Measurements from ENCODE around the gene CPB2.

The CPB2 gene

DNA sequence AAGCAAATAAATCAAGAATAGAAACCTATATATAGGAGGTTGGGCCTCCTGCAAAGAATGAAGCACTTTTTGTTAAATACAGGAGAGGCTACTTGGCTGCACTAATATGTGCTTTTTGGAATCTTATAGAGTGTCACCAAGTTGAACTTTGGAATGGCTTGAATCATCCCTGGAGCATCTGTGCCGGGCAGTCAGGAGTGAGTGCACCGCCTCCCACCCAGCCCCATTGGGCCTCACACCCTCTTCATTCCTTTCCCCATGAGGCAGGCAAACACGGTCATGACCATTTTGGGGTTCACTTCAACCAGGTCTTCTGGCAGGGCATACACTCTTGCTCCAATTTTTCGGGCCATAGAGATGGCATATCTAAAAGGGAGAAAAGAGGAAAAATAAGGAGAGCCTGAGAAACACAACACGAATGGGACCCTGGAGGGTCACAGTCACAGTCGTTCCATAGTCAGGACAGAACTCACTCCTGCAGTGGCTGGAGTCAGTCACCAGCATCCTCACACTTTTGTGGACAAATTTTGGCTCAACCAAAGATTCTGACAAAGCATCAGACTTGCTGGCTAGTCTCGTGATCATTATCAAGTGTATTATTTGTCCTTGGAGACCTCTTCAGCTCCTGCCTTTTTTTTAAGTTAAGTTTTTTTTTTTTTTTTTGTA is 22.7 kb upstream of the CPB2 start:
- no peak for DNase-seq (ENCODE audit: low read depth in 1 of 2, low spot score in 1 of 2)

DNA sequence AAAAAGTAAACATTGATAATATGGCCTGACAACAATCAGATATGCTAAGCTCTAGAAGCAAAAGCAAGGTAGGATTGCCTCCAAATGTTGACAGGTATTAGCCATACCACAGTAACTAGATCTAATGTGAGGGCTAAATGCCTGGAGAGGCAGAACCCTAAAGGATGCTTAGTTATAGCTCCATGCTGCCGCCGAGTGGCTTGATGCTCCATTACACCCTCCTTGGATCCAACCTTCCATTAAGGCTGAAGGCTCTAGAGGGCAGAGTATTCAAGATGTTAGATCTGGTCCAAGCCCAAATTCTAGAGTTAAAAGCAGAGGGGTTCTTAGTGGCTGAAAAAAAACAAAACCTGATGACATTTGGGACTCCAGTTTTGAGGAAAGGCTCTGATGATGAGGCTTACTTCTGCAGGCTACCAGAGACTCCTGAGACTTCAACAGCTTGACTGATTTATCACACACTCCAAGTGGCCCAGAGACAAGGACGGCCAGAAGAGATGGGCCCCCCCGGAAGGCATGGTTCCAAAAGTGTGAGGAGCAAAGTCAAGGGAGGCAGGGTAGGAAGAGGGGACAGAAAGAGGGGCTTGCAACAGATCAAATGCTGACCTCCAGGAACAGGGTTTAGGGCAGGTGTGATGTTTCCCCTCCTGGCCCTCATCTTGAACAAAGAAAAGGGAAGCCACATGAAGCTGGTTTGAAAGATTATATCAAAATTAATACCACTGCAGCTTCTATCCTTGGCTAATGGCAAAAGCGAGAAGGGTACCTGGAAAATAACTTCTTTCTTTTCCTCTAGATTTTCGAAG is 21.9 kb upstream of the CPB2 start:
- peak; percentile 44 to 51 for DNase-seq (ENCODE audit: low read depth in 1 of 2, low spot score in 1 of 2)

DNA sequence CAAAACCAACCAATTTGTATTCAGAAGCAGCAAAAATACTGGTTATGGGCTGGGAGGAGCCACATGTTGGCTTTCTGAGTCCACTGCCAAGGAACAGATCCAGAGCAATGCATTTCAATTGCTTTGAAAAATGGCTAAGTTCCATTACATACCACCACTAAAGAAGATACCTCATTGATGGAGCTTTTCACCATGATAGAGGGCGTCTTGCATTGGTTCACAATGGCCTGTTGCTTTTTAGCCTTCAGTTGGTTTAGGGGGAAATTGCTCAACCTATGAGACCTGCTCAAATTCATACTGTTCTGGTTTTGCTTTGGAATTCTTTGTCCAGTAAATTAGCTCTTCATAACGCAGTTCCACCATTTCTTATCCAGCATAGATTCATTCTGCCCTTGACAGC is 21.2 kb upstream of the CPB2 start:
- DNase-seq (ENCODE audit: low read depth in 1 of 2, low spot score in 1 of 2), result no peak

DNA sequence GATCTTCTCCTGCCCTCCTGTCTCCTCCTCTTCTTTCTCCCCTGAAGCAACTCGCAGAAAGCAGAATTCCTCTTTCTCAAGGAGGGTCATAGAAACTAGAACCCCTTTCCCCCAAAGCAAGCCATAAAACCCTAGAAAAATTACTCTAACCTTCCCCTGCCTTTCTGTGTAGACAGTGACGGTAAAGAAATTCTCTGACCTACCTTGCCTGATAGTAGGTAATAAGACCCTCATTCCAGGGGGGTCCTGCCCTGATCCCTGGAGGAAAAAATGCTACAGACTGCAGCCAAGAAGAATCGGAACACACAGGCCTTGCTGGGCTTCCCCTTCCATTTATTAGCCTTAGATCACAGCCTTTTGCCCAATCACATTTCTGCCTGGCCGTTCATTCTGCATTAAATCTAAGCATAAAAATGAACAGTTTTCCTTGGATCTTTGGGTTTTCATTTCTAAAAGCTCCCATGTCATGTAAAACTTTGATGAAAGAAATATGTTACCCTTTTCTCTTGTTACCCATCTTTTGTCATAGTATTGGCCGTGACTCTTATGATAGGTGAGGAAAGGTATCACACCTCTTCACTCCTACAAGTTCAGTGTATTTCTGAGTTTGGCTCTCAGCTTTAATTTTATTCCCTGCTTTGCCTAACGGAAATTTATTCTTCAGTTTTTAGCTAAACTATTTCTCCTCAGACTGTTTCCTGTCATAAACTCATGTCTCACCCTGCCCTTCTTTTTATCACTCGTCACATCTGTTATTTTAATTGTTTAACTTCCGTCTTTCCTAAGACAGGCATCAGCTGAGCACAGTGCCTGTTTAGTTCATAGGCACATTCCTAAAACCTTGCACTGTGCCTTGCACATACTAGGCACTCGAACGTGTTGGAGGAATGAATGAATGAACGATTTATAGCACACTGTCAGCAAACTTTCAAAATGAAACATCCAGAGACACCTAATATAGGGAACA is 20.4 kb upstream of the CPB2 start:
- DNase-seq (ENCODE audit: low read depth in 1 of 2, low spot score in 1 of 2), result no peak

DNA sequence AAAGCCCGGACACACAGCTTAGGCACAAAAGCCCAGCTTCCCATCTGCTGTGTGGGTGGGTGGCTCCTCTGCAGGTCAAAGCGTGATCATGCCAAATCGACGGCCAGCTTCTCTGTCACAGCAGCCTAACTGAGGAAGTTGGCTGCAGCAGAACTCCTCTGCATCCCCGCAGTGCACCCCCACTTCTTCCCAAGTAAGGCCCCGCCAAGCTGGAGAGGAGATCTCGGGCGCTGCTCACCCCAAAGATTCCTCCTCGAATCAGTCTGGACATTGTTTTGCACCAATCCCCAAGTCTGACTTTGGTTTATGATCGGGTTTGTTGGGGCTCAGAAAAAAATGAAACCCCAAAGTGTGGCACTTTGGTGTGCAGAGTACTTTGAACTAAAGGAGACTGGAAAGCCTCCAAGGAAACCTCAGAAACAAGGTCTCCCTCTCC is 19.7 kb upstream of the CPB2 start:
- no peak for DNase-seq (ENCODE audit: low read depth in 1 of 2, low spot score in 1 of 2)

DNA sequence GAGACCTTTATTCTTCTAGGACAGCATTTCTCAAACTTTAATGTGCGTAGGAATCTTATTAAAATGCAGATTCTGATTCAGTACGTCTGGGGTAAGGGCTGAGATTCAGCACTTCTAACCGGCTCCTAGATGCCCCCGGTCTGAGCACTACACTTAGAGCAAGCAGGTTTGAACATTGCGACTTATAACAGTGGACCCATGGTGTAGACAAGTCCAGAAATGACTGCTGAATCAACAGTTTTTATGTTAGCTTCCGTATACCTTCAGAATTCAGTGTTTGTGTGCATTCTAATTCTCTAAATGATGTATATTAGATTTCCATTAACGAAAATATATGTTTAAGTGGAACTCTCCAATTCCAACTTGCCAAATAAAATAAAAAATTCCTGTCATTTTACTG is 17.5 kb upstream of the CPB2 start:
- DNase-seq (ENCODE audit: low read depth in 1 of 2, low spot score in 1 of 2), result no peak

DNA sequence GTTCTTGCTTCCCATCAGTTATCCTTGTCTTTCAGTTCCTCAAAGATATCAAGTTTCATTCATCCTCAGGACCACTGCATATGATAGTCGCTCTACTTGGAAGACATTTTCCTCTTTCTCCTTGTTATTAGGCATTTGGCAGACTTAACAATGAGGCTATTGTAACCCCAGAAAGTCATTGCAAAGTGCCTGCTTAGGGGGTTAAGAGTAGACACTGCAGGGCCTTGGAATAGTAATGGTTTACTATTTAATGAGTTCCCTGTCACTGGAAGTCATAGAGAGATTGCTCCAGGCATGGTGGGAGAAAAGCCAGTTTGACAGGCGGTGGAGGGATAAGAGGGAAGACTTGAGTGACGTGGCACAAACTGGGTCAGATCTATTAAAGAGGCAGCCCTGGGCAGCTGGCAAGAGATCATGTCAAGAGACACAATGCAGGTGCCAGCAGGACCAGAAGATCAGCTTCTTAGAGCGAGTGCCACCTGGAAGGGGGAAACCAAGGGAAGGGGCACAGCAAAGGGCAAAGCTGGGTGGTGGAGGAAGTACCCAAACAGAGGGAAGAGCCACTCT is 16.8 kb upstream of the CPB2 start:
- DNase-seq (ENCODE audit: low read depth in 1 of 2, low spot score in 1 of 2), result no peak

DNA sequence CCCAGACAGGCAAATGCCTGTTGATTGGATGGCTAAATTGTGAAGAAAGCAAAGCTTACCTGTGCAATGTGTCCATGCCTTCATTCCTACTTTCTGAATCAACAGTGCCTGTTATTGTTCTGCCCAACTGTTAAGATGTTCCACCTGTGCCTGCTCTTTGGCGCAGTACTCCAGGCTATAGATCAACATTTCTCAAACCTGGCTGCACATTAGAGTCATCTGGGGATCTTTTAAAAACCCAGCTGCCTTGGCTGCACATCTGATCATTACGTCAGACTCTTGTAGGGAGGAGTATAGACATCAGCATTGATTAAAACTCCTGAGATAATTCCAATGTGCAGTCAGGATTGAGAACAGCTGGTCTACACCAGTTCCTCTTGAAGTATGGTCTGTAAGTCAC is 16.2 kb upstream of the CPB2 start:
- no peak for DNase-seq (ENCODE audit: low read depth in 1 of 2, low spot score in 1 of 2)

DNA sequence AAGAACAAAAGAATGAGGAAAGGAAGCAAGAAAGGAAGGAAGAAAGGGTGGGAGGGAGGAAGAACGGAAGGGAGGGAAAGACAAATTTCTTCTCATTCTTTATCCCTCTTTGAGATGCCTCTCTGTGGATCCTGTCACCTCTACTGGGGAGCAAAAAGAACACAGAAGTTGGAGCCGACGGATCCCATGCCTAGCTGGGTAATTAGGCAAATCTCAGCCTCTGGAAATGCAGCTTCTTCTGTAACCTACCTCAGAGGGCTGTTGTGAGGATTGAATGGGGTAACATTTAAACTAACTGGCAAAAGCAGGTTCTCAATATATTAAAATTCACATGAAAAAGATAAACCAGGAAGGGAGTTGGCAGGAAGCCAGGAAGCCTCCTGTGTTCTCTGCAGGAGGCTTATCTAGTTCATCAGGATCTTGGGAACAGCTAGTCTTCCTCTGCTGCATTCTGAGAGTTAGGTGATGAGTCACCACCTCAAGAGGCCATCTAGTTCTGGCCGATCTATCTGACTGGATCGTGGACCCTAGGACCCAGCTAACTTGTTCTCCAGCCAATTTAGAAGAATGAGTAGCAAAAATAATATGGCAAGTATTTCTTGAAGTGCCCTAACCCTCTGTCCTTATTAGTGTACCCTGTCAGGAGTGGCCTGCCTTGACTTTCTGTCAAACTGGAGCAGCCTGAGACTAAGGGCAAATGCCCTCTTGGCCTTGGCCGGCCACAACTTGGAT is 15.2 kb upstream of the CPB2 start:
- DNase-seq (ENCODE audit: low read depth in 1 of 2, low spot score in 1 of 2), result no peak

DNA sequence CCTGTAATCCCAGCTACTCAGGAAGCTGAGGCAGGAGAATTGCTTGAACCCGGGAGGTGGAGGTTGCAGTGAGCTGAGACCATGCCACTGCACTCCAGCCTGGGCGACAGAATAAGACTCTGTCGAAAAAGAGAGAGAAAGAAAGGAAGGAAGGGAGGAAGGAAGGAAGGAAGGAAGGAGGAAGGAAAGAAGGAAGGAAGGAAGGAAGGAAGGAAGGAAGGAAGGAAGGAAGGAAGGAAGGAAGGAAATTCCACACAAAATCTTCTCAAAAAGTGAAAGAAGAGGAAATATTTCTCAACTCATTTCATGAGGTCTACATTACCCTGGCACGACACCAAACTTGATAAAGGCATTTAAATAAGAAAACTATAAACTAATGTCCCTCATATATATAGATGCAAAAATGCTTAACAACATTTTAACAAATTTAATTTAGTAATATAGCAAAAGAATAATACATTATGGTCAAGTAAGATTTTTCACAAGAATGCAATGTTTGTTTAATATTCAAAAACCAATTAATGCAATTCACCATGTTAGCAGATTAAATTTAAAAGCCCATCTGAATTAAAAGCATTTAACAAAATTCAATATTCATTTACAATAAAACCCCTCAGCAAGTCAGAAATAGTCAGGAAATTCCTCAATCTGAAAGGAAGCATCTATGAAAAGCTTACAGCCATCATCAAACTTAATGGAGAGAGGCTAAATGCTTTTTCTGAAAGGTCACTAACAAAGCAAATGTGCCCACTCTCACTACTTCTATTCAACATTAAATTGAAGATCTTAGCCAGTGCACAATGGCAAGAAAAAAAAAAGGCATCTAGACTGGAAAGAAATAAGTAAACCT is 12.0 kb upstream of the CPB2 start:
- DNase-seq (ENCODE audit: low read depth in 1 of 2, low spot score in 1 of 2), result no peak

DNA sequence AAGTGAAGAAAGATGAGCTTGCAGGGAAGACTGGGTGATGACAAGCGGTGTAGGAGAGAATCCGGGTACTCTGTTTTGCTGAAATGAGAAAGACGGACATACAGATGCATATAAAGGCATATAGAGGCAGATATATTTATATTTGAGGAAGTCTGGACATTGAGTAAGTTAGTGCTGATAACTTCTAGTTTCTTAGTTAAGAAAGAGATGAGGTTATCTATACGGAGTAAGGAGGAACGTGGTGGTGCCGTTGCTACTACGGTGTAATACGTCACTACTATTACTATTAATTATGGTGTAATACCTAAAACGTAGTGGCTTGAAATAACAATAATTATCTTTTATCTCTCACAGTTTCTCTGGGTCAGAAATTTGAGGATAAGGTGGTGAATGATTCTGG is 9.8 kb upstream of the CPB2 start:
- DNase-seq (ENCODE audit: low read depth in 1 of 2, low spot score in 1 of 2), result no peak

DNA sequence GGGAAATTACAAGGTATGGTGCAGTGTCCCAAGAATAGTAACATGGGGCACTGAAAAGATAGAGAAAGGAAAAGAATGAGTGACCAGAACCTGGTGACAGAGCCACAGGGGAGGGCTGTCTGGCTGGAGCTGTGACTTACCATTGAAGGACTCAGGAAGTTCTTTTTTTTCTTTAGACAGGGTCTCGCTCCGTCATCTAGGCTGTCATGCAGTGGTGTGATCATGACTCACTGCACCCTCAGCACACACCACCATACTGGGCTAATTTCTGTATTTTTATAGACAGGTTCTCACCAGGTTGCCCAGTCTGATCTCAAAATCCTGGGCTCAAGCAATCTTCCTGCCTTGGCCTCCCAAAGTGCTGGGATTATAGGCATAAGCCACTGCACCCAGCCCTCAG is 8.8 kb upstream of the CPB2 start:
- DNase-seq (ENCODE audit: low read depth in 1 of 2, low spot score in 1 of 2), result no peak

DNA sequence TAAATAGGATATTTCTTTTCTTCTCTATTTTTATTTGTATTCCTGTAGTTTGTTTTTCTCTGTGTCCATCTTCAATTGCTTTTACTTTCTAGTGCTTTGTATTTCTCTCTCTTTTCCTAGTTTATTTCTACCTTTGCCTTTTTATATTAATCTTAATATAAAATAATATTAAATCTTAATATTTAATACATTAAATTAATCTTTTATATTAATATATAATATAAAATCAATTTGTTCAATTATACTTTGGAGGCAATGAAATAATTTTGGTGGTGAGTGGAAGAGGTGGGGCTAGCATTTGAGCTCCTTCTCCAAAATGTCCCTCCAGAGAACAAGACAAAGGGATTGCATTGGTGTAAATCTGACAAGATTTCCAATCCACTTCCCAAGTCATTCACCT is 6.3 kb upstream of the CPB2 start:
- DNase-seq (ENCODE audit: low read depth in 1 of 2, low spot score in 1 of 2), result no peak

DNA sequence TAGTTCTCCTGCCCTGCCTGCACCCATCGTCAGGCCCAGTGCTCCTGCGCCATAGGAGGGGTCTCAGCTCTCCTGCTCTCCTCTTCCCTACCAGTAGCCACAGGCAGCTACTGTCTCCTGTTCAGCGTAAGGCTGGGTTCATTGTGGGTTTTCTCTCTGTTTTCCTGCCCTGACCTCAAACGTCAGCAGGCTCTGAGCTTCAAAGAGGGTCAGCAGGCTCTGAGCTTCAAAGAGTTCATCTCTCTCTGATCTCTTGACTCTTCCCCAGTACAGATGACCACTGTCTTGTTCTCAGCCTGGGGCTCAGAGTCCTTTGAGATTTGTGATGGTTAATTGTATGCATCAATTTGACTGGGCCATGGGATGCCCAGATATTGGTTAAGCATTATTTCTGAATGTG is 4.6 kb upstream of the CPB2 start:
- no peak for DNase-seq (ENCODE audit: low read depth in 1 of 2, low spot score in 1 of 2)

DNA sequence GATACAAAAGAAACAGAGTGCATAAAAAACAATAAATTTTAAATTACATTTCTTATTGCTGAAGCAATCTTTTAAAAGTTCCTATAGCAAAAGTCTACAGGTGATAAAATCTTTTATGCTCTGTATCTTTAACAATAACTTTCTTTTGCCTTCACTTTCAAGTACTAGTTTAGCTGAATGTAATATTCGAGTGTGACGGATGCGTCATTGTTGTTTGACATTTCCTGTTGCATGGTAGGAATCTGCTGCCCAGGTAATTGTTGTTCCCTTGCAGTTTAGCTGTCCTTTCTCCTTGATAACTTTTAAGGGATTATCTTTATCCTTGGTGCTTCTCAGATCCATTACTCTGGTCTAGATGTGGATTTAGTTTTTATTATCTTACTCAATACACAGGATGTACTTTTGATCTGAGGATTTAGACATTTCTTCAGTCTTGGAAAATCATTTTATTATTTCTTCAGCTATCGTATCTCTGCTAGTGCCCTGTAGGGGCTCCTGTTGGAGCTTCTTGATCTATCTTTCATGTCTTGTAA is 2.1 kb upstream of the CPB2 start:
- no peak for DNase-seq (ENCODE audit: low read depth in 1 of 2, low spot score in 1 of 2)

DNA sequence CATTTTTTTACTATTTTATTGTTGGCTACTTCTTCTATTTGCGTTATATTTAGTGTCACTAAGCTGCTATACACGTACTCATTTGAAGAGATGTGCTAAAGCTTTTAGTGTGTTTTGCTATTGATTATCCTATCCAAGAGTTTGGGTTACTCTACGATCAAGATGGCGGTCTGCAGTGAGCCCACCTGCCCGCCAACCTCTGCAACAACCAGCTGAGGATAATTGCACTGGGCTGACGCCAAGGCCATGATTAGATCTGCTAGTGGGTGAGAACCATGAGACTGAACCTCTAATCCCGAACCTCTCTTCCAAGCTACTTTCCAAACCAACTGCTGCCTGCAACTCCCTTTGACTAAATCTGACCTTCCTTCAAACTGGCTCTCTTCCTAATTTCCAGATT is 1.8 kb downstream of the CPB2 start:
- no peak for DNase-seq (ENCODE audit: low read depth in 1 of 2, low spot score in 1 of 2)

DNA sequence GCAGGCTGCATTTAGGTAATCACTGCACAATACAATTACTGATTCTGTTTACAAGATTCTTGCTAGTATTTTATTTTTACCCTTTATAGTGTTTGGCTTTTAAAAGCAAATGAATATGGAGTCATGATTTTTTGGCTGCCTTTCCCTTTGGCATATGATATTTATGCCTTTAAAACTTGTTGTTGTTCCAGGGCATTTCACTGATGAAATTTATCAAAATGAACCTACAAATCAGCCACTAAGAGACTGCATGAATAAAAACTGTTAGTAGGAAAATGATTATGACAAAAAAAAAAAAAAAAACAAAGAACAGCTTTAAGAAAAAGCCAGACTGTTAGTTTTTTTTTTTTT is 2.6 kb downstream of the CPB2 start:
- DNase-seq (ENCODE audit: low read depth in 1 of 2, low spot score in 1 of 2), result no peak

DNA sequence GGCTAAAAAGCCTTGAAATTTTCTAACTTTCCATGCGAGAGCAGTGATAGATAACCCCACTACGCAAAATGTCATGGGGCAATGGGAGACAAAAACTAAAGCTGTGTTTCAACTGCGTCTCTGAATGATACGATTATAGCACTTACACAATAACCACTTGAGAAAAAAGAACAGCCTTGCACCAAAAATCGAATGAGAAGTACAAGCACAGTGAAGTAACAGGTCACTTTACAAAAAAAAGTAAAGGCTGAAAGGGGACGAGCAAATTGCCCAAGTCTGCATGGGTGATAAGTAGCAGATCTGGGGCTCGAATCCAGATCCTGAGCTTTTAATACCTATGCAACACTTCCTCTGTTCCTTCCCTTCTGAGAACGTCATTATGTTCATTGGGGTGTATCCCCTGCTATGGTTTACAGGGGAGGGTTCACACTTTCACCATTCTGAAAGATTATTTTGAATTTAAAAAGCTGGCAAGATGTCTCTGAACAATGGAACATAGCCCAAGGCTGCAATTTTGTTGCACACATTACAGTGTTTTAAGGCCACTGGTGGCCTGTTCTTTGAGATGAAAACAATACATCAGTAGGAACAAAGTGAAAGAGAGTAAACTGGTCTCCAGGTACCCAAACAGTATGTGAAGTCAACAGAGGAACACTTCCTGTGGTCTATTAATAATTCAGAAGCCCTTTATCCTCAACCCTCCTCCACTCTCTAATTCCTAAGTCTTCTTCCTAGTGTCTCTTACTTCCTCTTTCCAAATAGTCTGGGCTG is 3.2 kb downstream of the CPB2 start:
- DNase-seq (ENCODE audit: low read depth in 1 of 2, low spot score in 1 of 2), result no peak

DNA sequence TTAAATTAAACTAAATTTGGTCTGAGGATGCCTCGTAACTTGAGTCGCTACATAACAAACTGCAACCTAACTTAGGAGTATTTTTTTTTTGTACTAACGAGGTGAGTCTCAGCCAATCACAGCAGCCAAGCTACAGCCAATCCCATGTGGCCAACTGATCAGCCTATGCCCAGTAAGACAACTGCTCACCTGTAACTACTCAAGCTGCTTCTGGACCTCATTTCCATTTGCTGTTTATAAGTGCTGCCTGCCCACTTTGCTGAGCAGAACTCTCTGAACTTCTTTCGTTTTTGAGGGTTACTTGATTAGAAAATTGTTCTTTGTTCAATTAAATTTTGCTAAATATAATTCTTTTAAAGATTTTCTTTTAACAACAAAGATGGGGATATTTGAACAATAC is 3.8 kb downstream of the CPB2 start:
- no peak for DNase-seq (ENCODE audit: low read depth in 1 of 2, low spot score in 1 of 2)

Measured in stimulated activated CD4-positive, alpha-beta T cell treated with anti-CD3 and anti-CD28 coated beads, Interleukin-15, amount 100 ng/mL, for 1 hour (primary cell).